K562 (cell line): Measurements from ENCODE around the gene SH3BP2. TPM values are rescaled to one million over a fixed set of nuclear protein-coding genes. Genes with fewer than 3 reads are reported as not detected.

Source experiments
- ARID1B ChIP-seq: fragments of 450-650 bp; IDR thresholded peaks from 2 replicates; pipeline ENCODE4 v1.6.1; 2016; ENCODE audit warnings: antibody characterized with exemption, mild to moderate bottlenecking, inconsistent platforms
- ATF1 ChIP-seq, 2 experiments: fragments of 450-650 bp in 1 of 2; IDR thresholded peaks; 2 replicates each; pipeline ENCODE4 v1.6.1; 2016; ENCODE audit warnings: missing compliant biosample characterization in 1 of 2, missing genetic modification characterization in 1 of 2
- E2F8 ChIP-seq: fragments of 450-650 bp; IDR thresholded peaks from 2 replicates; pipeline ENCODE4 v1.7.1; 2018; ENCODE audit warnings: mild to moderate bottlenecking, low read depth; ENCODE audit not compliant: partially characterized antibody
- FIP1L1 ChIP-seq: fragments of 200-400 bp; formaldehyde crosslinking; IDR thresholded peaks from 2 replicates; pipeline ENCODE4 v1.6.1; 2018; ENCODE audit warnings: mild to moderate bottlenecking, low read depth, low read length; ENCODE audit not compliant: poor library complexity, severe bottlenecking
- FOXO4 ChIP-seq: fragments of 450-650 bp; formaldehyde crosslinking; IDR thresholded peaks from 2 replicates; pipeline ENCODE4 v1.4.0; 2020; ENCODE audit warnings: mild to moderate bottlenecking, moderate library complexity
- HOMEZ ChIP-seq: fragments of 250-450 bp; sonication (Bioruptor Pico); IDR thresholded peaks from 2 replicates; pipeline ENCODE4 v1.4.0; 2020; ENCODE audit warnings: mild to moderate bottlenecking, moderate library complexity
- KLF16 ChIP-seq: IDR thresholded peaks from 2 replicates; pipeline ENCODE4 v1.6.1; 2016; ENCODE audit warnings: antibody characterized with exemption
- MEF2D ChIP-seq: conservative IDR thresholded peaks from 2 replicates; pipeline ENCODE4 v1.6.1; 2016; ENCODE audit warnings: low read depth, missing genetic modification characterization, missing compliant biosample characterization
- NFATC3 ChIP-seq: fragments of 450-650 bp; IDR thresholded peaks from 2 replicates; pipeline ENCODE4 v1.6.1; 2017; ENCODE audit warnings: mild to moderate bottlenecking
- POLR3A ChIP-seq: IDR thresholded peaks from 2 replicates; pipeline ENCODE4 v1.6.1; 2011; ENCODE audit warnings: borderline replicate concordance, mild to moderate bottlenecking, moderate library complexity; ENCODE audit not compliant: insufficient read length, insufficient read depth; ENCODE audit errors: extremely low read depth
- PPARD ChIP-seq: fragments of 250-450 bp; sonication (Bioruptor Pico); IDR thresholded peaks from 2 replicates; pipeline ENCODE4 v1.8.0; 2022; ENCODE audit warnings: inconsistent platforms, mild to moderate bottlenecking, moderate library complexity
- RCOR1 ChIP-seq, 2 experiments: IDR thresholded peaks; 2 replicates each; pipeline ENCODE4 v1.6.1; 2012; ENCODE audit warnings: low read depth in 2 of 2, low read length in 2 of 2, borderline replicate concordance in 1 of 2, improper control_type of control experiment in 1 of 2
- TEAD4 ChIP-seq, 2 experiments: sonication (generic) in 1 of 2; formaldehyde crosslinking in 1 of 2; IDR thresholded peaks; 2 replicates each; pipeline versions ENCODE4 v1.6.1 to v1.8.0; 2012 to 2022; ENCODE audit warnings: borderline replicate concordance in 1 of 2, inconsistent platforms in 1 of 2, low read length in 1 of 2, mild to moderate bottlenecking in 1 of 2, missing genetic modification reagents in 1 of 2
- TSC22D4 ChIP-seq: fragments of 450-650 bp; IDR thresholded peaks from 2 replicates; pipeline ENCODE4 v1.6.1; 2016; ENCODE audit warnings: missing genetic modification characterization, missing biosample characterization, control low read depth
- ZNF277 ChIP-seq: fragments of 250-450 bp; sonication (Bioruptor Pico); IDR thresholded peaks from 2 replicates; pipeline ENCODE4 v1.8.0; 2022; ENCODE audit warnings: inconsistent platforms, mild to moderate bottlenecking, moderate library complexity, borderline replicate concordance
- polyA plus RNA-seq, 8 experiments: library from polyadenylated mRNA; depleted of rRNA in 4 of 8; stranded (reverse) in 5 of 8; unstranded in 3 of 8; fragments of >200 nt; fragmentation: Nextera tagmentation in 2 of 8; fragmentation: Illumina TruSeq in 1 of 8; extraction: Ambion mirVana in 2 of 8; extraction: Trizol in 1 of 8; gene quantifications; 2 replicates each; pipeline versions ENCODE4 v1.2.1 to v1.2.3, GENCODE V29; 2011 to 2014; ENCODE audit warnings: inconsistent platforms in 1 of 8, missing spikeins in 1 of 8
- total RNA-seq, 7 experiments: library from RNA; depleted of rRNA in 6 of 7; stranded (reverse); fragments of >200 nt in 6 of 7; fragmentation: Illumina TruSeq in 2 of 7; extraction: Trizol in 2 of 7; gene quantifications; 2 replicates each; pipeline versions ENCODE4 v1.2.1 to v1.2.3, GENCODE V29; 2011 to 2021; ENCODE audit warnings: low replicate concordance in 1 of 7

SH3BP2 gene
- total and polyA plus RNA-seq, 9 of the 15 experiments (the other 6 are each of a cell fraction or from before 2014, with no cell fraction given): 0.34 to 16.0 (median 5.1) TPM

- no peak for TF ChIP-seq POLR3A
- peak; percentile 98 for TF ChIP-seq TEAD4 (IDR thresholded peaks at IDR 0.05; ENCODE audit: low read length)
- no peak for TF ChIP-seq TEAD4 (CRISPR knock-in tag; IDR thresholded peaks at IDR 0.05; ENCODE audit: borderline replicate concordance)
- TF ChIP-seq TSC22D4 (tag): no peak
- TF ChIP-seq ARID1B: peak; percentile 95
- no peak for TF ChIP-seq FOXO4
- no peak for TF ChIP-seq PPARD
- TF ChIP-seq E2F8: peak; percentile 55
- TF ChIP-seq KLF16: peak; percentile 95
- no peak for TF ChIP-seq ATF1 (CRISPR knock-in tag; IDR thresholded peaks at IDR 0.05)
- peak; percentile 61 for TF ChIP-seq ATF1 (tag; IDR thresholded peaks at IDR 0.05)
- no peak for TF ChIP-seq FIP1L1
- TF ChIP-seq MEF2D: peak; percentile 68
- TF ChIP-seq ZNF277: no peak
- TF ChIP-seq NFATC3: peak; percentile 71; the same call in 1 of the 2 replicates
- peak; percentile 94 to 99 for TF ChIP-seq RCOR1 (IDR thresholded peaks at IDR 0.05; ENCODE audit: borderline replicate concordance in 1 of 2, low read depth in 2 of 2, low read length in 2 of 2)
- no peak for TF ChIP-seq HOMEZ
Observed at GRCh38 chr4:2867758-2868491, 75.0 kb downstream of the SH3BP2 start (continued).
